SU-DHL-6 (cell line): ENCODE results near the gene ACO2.

Experiments
- H2AFZ ChIP-seq: fragments of 200-600 bp; sonication (generic); 2 replicates; pipeline ENCODE4 v1.6.1; 2014; ENCODE audit warnings: low read depth, mild to moderate bottlenecking, moderate library complexity, mixed read lengths, antibody characterized with exemption, low read length; ENCODE audit not compliant: severe bottlenecking
- H3F3A ChIP-seq: fragments of 200-600 bp; shearing (Covaris generic); 2 replicates; pipeline ENCODE4 v1.6.0; 2016; ENCODE audit warnings: antibody characterized with exemption, mild to moderate bottlenecking; ENCODE audit not compliant: insufficient read depth
- H3K27ac ChIP-seq: fragments of 200-600 bp; sonication (generic); 2 replicates; pipeline ENCODE4 v1.5.1; 2016; ENCODE audit warnings: low read depth, mild to moderate bottlenecking, low read length, moderate library complexity, mixed read lengths
- H3K27me3 ChIP-seq: fragments of 200-600 bp; sonication (generic), shearing (Covaris generic); 2 replicates; pipeline ENCODE4 v1.6.0; 2014; ENCODE audit warnings: mild to moderate bottlenecking, low read length
- H3K36me3 ChIP-seq: fragments of 200-600 bp; sonication (generic); 2 replicates; pipeline ENCODE4 v1.6.1; 2014; ENCODE audit warnings: mild to moderate bottlenecking, low read length, mixed read lengths
- H3K4me2 ChIP-seq: fragments of 300-600, 200-600 bp; shearing (Covaris generic), sonication (generic); 2 replicates; pipeline ENCODE4 v1.6.0; 2014; ENCODE audit warnings: low read length, low read depth, mild to moderate bottlenecking; ENCODE audit not compliant: poor library complexity, severe bottlenecking
- H3K4me3 ChIP-seq: fragments of 200-600 bp; sonication (generic); 2 replicates; pipeline ENCODE4 v1.5.1; 2014; ENCODE audit warnings: antibody characterized with exemption, low read length, mild to moderate bottlenecking, mixed read lengths; ENCODE audit not compliant: insufficient read depth, poor library complexity, severe bottlenecking
- H3K79me2 ChIP-seq: fragments of 200-600 bp; sonication (generic); 2 replicates; pipeline ENCODE4 v1.6.1; 2014; ENCODE audit warnings: mild to moderate bottlenecking, low read length, moderate library complexity; ENCODE audit not compliant: insufficient read depth
- H3K9ac ChIP-seq: fragments of 200-600 bp; sonication (generic); 2 replicates; pipeline ENCODE4 v1.7.0; 2014; ENCODE audit warnings: mild to moderate bottlenecking, low read length
- H3K9me2 ChIP-seq: fragments of 200-600 bp; sonication (generic); replicated peaks from 2 replicates; pipeline ENCODE4 v1.6.1; 2014; ENCODE audit warnings: low read length; ENCODE audit not compliant: insufficient read depth
- H3K9me3 ChIP-seq: fragments of 200-600 bp; sonication (generic); 2 replicates; pipeline ENCODE4 v1.6.1; 2014; ENCODE audit warnings: low read length, mixed read lengths; ENCODE audit not compliant: insufficient read depth
- H4K20me1 ChIP-seq: fragments of 200-600 bp; sonication (generic); 2 replicates; pipeline ENCODE4 v1.6.1; 2014; ENCODE audit warnings: low read depth, mild to moderate bottlenecking, antibody characterized with exemption, low read length, moderate library complexity, mixed read lengths
- EZH2phosphoT487 ChIP-seq: fragments of 200-600 bp; sonication (generic), shearing (Covaris generic); conservative IDR thresholded peaks from 2 replicates; pipeline ENCODE4 v1.6.1; 2018; ENCODE audit warnings: mild to moderate bottlenecking, antibody characterized with exemption, low read length, moderate library complexity, mixed read lengths
- TF ChIP-seq, protein P1 (sequence below): fragments of 200-600 bp; sonication (generic); IDR thresholded peaks from one replicate; pipeline ENCODE4 v1.5.1; 2017; ENCODE audit warnings: antibody characterized with exemption, mild to moderate bottlenecking, low read length, moderate library complexity; ENCODE audit not compliant: insufficient read depth, poor library complexity, severe bottlenecking

Gene ACO2

DNA sequence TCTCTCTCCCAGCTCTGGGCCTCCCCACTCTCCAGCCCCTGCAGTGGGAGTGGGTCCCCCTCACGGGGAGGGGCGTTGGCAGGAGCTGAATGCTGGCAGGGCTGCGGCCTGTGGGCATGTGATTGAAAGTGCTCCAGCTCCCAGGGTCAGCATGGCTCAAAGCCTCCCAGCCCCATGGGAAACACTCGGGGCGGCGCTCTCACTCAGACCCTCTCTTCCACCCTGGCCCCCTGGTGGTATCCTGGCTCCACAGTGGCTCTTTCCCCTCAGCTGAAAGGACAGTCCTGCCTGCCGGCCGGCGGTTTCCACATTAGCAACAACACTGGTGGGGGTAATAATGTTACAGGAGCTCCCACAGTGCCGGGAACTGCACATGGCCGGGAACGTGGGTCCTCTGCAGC is 39.9 kb downstream of the ACO2 start:
- no peaks in the 10 kb centered on the region for H4K20me1 ChIP-seq
- H3K79me2 ChIP-seq, result no peaks in the 10 kb centered on the region
- H3K27ac ChIP-seq, result no peak overlapping the region
- H3K4me2 ChIP-seq, result no peak overlapping the region
- no peaks in the 10 kb centered on the region for H3K36me3 ChIP-seq
- TF ChIP-seq, protein P1, sequence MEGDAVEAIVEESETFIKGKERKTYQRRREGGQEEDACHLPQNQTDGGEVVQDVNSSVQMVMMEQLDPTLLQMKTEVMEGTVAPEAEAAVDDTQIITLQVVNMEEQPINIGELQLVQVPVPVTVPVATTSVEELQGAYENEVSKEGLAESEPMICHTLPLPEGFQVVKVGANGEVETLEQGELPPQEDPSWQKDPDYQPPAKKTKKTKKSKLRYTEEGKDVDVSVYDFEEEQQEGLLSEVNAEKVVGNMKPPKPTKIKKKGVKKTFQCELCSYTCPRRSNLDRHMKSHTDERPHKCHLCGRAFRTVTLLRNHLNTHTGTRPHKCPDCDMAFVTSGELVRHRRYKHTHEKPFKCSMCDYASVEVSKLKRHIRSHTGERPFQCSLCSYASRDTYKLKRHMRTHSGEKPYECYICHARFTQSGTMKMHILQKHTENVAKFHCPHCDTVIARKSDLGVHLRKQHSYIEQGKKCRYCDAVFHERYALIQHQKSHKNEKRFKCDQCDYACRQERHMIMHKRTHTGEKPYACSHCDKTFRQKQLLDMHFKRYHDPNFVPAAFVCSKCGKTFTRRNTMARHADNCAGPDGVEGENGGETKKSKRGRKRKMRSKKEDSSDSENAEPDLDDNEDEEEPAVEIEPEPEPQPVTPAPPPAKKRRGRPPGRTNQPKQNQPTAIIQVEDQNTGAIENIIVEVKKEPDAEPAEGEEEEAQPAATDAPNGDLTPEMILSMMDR, result no peak
- TF ChIP-seq EZH2phosphoT487, result no peak
- H3K27me3 ChIP-seq, result no peaks in the 10 kb centered on the region
- no peaks in the 10 kb centered on the region for H3K9me2 ChIP-seq
- H3K4me3 ChIP-seq, result no peak overlapping the region
- no peaks in the 10 kb centered on the region for H3F3A ChIP-seq
- H2AFZ ChIP-seq, result no peak overlapping the region
- H3K9ac ChIP-seq, result no peak overlapping the region
- H3K9me3 ChIP-seq, result no peaks in the 10 kb centered on the region

DNA sequence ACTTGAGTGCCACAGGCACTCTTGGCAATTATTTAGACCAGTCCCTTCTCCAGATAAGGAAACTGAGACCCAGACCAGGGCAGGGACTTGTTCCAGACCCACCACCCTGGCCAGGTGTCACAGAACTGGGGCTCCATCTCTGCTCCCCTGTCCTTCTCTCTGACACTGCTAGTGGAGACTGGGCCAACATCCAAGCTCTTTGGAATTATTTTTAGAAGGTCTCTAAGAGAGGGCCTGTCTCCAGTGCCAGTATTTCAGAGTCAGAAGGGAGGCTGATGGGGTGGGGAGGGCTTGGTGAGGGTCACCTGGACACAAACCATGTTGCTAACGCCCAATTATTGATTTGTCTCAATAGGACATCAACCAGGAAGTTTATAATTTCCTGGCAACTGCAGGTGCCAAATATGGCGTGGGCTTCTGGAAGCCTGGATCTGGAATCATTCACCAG is 42.6 kb downstream of the ACO2 start:
- Histone ChIP-seq H3K27me3 (no peaks in the 10 kb centered on the region), H3K4me2 (no peak overlapping the region), H3K79me2 (no peaks in the 10 kb centered on the region), H3K27ac (no peak overlapping the region), H3K9ac (no peak overlapping the region), H2AFZ (no peak overlapping the region), H3K4me3 (no peak overlapping the region), H3K9me2 (no peaks in the 10 kb centered on the region), H3F3A (no peaks in the 10 kb centered on the region), H4K20me1 (no peaks in the 10 kb centered on the region), H3K9me3 (no peaks in the 10 kb centered on the region), H3K36me3 (no peaks in the 10 kb centered on the region)
- no peak for TF ChIP-seq EZH2phosphoT487
- TF ChIP-seq, protein P1, result no peak

DNA sequence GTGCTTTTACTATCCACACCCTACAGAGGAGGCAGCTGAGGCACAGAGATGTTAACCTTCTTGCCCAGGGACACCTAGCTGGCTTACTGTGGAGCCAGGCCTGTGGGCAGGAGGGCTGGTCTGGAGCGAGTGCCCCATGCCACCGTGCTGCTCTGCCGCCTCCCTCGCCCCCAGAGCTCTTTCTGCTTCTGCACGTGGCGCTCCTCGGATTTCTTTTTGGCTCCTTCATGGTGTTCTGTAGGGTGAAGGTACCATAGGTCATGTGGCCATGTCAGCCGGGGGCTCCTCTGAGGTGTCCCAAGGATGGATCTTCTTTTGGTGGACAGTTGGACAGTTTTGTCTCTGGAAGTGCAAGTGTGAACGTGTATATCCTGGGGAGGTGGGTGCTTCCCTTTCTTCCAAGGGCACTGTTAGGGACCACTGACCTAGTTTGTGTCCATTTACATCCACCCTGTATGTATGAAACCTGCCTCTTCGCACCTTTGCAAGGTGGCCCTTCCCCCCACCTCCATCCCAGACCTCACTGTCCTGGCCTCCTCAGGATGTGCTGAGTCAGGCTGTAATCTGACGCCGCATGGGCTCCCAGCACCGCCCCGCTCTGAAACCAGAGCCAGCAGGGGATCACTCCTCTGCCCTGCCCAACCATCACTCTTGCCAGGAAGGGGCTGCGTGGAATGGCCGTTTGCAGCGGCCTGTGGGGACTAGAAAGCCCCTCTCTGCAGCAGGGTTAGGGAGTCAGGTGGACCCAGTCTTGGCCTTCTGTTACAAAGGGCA is 43.7 kb downstream of the ACO2 start:
- Histone ChIP-seq H3K9me2 (no peaks in the 10 kb centered on the region), H3F3A (no peaks in the 10 kb centered on the region), H3K9ac (no peak overlapping the region), H2AFZ (no peak overlapping the region), H3K4me3 (no peak overlapping the region), H4K20me1 (no peaks in the 10 kb centered on the region), H3K4me2 (no peak overlapping the region), H3K9me3 (no peaks in the 10 kb centered on the region), H3K27me3 (no peaks in the 10 kb centered on the region), H3K79me2 (no peaks in the 10 kb centered on the region), H3K36me3 (no peaks in the 10 kb centered on the region), H3K27ac (no peak overlapping the region)
- TF ChIP-seq EZH2phosphoT487, result no peak
- TF ChIP-seq, protein P1, result no peak
